DLD1 (cell line): Measurements from ENCODE around the gene ACOXL.

ENCODE experiments used
- in situ Hi-C: cut with HindIII; loops from 2 replicates; pipeline ENCODE4 v1.10.0; 2017; ENCODE audit warnings: low sequenced_read_pairs

The ACOXL gene

GRCh38 chr2:111145103-111145760 is 412.9 kb downstream of the ACOXL start:
- in situ Hi-C loops, result no loop called here

GRCh38 chr2:111145951-111146350 is 413.6 kb downstream of the ACOXL start:
- in situ Hi-C loops, result no loop called here

DNA sequence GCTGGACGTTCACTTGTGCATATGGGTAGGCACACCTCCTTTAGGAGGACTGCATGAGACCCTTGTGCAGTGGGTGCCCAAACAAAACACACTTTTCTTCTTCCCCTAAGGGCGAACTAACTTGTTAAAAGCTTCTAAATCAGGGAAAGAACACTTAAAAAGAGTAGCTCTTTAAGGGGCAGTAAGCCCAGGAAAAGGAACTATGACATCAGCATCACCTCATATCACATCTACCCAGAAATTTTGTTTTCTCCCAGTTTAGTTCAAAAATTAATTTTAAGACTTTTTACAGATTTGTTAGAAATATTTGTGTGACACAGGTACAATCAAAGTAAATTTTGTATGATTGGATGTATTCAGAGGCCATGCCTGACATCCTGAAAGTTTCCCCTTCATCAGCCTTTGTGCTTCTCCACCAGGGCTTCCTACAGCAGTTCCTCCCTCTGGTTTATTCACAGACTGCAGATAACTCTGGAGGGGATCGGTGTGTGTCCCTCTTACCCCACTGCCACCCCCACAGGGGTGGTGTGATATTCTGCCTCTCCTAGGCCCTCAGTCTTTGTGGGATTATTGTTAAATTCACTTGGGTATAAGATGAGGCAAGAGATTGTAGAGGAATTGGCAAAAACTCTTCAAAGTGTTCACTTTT is 416.0 kb downstream of the ACOXL start:
- in situ Hi-C loops, result no loop called here

- in situ Hi-C loops, result no loop called here
Measured at GRCh38 chr2:111148925-111149324, 416.6 kb downstream of the ACOXL start.

- in situ Hi-C loops, result no loop called here
Measured at GRCh38 chr2:111149882-111150455, 417.6 kb downstream of the ACOXL start.

- in situ Hi-C loops, result no loop called here
Measured at GRCh38 chr2:111154758-111155157, 422.4 kb downstream of the ACOXL start.

GRCh38 chr2:111155610-111156009 is 423.2 kb downstream of the ACOXL start:
- in situ Hi-C loops, result no loop called here

- in situ Hi-C loops, result no loop called here
Measured at GRCh38 chr2:111156529-111156928, 424.2 kb downstream of the ACOXL start.

- in situ Hi-C loops, result no loop called here
Measured at GRCh38 chr2:111157071-111157661, 424.8 kb downstream of the ACOXL start.

DNA sequence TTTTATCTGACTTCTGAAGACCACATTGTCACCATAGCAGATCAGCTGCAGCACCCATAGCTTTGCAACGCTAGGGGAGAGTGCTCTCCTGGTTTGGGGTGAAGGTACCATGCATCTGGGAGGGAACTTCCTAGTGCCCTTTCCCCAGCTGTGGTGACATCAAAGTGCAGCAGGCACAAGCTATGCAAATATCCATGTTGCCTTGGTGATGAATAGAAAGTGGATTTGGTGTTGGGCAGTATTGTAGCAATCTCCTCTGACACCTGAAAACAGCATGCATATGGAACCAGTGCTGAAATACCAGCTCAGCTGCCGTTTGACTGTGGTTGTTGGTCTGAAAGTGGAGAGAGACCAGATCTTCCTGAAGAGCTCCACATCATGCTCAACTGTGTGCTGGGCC is 425.4 kb downstream of the ACOXL start:
- in situ Hi-C loops, result no loop called here

GRCh38 chr2:111159641-111160040 is 427.3 kb downstream of the ACOXL start:
- in situ Hi-C loops, result no loop called here

GRCh38 chr2:111160758-111161157 is 428.4 kb downstream of the ACOXL start:
- in situ Hi-C loops, result no loop called here

- in situ Hi-C loops, result no loop called here
Measured at GRCh38 chr2:111161971-111162370, 429.6 kb downstream of the ACOXL start.

- in situ Hi-C loops, result no loop called here
Measured at GRCh38 chr2:111162718-111163331, 430.5 kb downstream of the ACOXL start.

- in situ Hi-C loops, result no loop called here
Measured at GRCh38 chr2:111164078-111164477, 431.7 kb downstream of the ACOXL start.

- in situ Hi-C loops, result no loop called here
Measured at GRCh38 chr2:111165084-111165483, 432.7 kb downstream of the ACOXL start.

- in situ Hi-C loops, result no loop called here
Measured at GRCh38 chr2:111166115-111166514, 433.7 kb downstream of the ACOXL start.

DNA sequence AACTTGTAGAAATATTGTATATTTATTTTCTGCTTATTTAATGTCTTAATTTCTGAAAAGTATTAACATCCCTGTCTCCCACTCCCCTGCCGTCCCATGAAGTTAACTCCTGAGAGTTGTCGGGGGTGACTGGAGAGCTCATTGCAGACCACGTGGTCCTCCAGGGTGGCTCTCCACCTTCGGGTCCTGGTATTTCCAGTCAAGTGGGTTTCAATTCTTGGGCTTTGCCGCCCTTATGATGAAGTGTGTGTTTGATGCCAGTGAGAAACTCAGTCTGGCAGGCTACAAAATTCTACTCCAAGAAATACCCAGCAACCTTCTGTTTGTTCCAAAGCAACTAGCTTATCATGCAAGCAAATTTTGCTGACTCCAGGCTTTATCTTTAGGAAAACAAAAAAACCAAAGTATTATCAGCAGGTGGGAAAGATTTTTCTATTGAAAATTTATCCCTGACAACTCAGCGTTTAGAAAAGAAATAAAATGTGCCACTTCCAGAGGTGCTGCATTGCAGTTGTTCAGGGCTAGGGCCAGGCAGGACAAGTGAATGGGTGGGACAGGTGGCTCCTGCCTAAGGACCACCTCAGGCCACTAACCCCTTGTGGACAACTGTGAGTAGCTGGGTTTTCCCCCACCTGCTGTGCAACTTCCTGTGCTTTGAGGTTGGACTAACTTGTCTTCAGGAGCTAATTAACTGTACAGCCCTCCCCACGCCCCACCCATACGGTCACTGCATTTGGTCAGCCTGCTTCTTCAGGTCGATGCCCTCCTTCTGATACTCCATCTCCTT is 434.9 kb downstream of the ACOXL start:
- in situ Hi-C loops, result no loop called here

DNA sequence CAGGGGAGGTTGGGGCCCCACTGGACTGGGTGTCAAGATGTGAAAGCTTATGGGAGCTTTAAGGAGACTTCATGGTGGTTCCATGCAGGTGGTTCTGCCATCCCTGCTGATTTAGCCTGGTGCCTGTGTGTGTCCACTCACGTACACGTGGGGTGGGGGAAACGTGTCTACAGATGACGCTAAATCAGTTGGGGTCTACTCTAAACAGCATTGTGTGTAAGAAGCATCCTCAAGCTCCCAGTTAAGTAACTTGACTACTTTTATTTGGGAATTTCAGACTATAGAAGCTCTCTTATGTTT is 435.4 kb downstream of the ACOXL start:
- in situ Hi-C loops, result no loop called here
